GM18505 (cell line): ENCODE data around the gene PTPRF.

Experiments used
- ATAC-seq: cut with Tn5 transposase; IDR thresholded peaks from one replicate; pipeline ENCODE4 v1.9.1; 2021; ENCODE audit not compliant: unreplicated experiment
- POLR2A ChIP-seq: IDR thresholded peaks from 4 replicates; pipeline ENCODE4 v1.6.1; 2011; ENCODE audit warnings: borderline replicate concordance; ENCODE audit not compliant: insufficient read depth, insufficient read length; ENCODE audit errors: extremely low read depth

The PTPRF gene

DNA sequence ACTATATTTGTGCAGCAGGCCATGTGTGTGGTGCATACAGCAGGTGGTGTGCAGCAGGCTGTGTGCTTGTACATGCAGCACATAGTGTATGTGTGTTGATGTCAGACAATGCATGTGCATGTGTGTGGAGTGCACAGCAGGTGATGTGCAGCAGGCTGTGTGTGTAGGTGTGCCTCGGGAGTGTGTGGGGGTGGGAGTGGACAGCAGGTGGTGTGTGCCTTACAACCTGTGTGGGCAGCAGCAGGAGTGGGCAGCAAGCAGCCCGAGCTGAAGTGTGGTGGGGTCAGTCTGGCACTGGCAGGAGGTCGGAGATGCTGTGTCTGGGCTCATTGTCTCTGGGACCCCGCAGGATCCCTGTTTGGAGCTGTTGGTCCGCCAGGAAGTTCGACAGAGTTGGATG lies 29.6 kb downstream of the PTPRF start:
- ATAC-seq = no peak
- TF ChIP-seq POLR2A = no peak

DNA sequence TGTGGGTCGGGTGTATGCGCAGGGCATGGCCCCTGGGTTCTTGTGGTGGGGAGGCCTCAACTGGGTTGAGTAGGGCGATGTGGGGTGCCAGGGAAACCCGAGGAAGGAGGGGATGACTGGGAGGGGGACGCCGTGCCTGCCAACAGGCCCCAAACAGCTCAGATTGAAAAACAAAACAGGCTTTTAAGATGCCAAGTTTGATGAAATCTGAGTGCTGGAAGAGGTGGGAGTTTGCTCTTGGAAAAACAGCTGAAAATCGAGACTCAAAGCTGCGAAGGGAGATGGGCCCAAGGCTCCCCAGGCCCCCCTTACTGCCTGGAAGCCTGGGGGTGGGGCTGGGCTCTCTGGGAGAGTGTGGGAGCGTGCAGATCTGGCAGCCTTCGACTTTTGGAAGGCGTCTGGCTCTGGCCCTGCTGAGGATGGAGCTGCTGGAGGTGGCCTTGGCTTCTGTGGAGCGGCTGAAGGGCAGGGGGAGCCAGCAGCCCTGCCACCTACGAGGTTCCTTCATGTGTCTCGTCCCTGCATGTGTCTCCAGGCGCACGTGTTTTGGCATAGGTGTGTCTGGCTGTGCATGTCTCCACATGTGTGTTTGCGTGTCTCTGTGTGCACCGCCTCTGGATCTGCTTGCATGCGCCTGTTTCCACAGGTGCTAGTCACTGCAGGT lies 33.3 kb downstream of the PTPRF start:
- no peak for ATAC-seq
- TF ChIP-seq POLR2A = no peak

DNA sequence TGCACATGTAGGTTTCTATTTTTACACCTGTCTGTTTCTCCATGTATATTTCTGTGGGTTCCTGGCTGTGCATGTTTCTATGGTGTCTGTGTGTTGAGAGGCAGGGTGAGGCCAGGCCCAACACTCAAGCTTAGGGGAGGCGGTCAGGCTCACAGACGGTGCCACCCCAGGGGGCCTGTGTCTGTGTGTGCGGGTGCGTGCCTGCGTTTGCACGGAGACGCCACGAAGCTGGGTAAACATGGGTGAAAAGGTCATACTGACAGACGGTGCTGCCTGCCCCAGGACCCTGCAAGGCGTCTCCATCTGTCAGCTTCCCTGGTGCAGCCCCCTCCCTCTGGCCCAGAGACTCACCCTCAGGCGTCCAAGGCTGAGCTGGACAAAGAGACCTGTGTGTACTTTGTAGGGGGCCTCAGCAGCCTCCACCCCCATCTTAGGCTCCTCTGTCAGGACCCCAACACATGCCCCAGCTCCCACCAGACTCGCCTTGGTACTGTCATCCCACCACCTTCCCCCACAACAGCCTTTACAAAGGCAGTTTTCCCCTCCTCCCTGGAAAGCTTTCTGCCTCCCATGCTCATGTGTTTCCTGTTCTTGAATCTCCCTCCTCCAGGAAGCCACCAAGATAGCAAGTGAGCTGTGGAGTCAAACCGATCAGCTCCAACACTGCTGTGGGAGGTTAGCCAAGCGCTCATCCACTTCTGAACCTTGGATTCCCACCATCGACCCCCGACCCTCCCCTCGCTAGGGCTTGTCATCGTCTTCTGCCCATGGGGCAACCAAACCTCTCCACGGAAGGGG lies 34.1 kb downstream of the PTPRF start:
- no peak for TF ChIP-seq POLR2A
- no peak for ATAC-seq

DNA sequence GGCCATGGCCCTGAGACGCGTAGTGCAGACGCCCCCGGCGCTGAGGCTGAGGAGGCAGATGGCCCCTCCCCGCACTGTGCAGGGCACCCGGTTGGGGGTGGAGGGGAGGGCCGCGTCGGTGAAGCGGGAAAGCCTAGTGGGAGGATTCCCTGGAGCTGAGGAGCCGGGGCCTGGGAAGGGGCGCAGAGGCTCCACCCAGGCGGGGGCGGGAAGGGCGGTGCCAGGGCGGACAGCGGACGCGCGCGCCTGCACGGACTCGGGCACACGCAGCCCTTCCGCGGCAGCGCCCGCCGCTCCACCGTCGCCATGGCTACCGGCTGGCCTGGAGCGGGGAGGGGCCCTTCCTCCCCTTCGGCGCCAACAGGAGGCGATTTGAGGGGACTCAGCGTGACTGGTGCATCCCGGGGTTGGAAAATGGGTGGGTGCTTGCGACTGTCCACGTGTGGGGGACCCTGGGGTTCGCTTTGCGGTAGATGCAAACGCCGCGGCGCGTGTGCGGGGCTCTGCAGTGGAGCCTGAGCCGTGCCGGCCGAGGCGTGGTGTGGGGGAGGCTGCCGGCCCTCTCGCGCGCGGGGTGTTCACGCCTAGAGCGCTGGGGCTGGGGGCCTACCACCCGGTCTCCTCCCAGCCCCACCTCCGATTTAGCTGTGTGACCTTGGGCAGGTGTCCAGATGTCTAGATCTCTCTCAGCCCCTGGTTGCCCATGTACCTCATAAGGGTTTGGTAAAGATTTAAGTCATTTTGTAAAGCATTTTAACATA lies 35.1 kb downstream of the PTPRF start:
- no peak for TF ChIP-seq POLR2A
- no peak for ATAC-seq

DNA sequence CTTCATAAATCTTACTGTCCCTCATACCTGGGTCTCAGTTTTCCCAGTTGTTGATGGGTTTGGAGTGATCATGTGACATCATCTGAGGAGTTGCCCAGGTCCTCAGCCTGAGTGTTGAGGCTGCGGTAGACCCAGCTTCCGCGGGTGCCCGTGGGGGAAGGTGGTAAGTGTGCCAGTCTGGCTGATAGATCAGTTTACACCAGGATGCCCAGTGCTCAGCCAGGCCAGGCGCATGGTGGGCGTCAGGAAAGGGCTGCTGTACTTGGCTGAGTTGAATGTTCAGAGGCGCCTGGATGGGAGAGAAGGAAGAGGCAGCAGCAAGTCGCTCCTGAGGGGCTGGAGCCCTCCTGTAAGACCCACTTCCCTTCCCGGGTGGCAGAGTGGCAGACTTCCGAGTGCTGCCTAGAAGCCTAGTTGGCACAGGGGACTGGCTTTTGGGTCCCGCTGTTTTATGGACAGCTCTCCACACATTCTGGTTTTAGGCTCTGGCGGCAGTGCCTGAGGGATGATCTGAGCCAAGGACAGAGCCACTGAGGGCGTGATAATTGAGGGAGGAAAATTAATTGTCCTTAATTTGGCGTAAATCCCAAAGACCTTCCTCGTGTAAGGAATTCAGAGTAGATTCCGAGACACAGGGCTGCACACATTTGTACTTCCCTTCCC lies 35.8 kb downstream of the PTPRF start:
- ATAC-seq = no peak
- no peak for TF ChIP-seq POLR2A

DNA sequence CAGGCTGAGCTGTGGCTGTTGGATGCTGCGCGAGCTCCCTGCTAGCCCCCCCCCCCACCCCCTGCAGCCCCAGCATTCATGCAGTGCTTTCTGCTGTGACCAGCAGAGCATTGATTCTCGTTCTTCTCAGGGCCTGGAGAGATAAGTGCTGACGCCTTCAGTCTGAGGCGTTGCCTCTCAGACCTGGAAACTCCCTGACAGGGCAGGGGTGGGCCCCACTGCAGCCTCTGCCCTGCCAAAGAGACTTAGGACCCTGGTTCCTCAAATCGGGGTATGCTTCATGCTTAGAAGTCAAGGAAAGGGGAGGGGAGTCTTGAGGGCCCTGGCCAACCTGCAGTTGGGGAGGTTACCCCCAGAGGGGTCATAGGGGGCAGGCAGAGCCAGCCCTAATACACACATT lies 38.5 kb downstream of the PTPRF start:
- TF ChIP-seq POLR2A = no peak
- no peak for ATAC-seq

DNA sequence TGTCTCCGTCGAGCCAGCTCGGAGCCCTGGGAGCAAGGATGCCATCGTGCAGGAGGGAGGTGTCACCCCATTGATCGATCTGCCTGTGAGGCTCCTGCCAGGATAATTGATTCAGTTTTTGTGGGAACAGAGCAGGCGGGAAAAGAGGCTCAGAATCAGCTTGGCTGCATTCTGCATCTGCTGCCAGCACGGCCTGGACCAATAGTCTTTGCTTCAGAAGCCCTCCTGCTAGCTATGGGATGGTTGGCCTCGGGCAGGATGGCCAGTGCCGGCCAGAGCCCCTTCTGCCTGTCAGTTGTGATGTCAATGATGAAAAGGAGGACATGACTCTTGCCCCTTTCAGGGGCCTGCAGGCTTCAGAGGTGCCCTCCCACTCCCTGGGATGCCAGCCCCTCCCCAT lies 39.6 kb downstream of the PTPRF start:
- no peak for TF ChIP-seq POLR2A
- ATAC-seq = no peak

DNA sequence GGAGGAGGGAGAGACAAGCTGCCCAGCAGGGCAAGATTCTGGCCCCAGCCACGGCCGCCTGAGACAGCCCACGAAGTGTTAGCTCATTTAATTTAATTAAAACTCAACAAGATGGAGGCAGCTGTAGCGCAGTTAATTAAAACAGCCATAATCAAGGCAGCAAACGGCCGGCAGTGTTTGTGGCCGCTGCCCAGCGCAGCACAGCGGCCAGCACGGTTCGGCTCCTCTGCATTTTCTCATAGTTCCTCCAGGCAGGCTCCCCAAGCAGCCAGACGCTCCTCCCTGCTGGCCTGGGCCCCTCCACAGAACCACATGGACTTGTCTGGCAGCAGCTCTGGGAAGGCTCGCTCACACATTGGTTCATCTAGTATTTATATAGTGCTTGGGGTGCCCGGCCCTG lies 40.0 kb downstream of the PTPRF start:
- ATAC-seq = no peak
- no peak for TF ChIP-seq POLR2A

DNA sequence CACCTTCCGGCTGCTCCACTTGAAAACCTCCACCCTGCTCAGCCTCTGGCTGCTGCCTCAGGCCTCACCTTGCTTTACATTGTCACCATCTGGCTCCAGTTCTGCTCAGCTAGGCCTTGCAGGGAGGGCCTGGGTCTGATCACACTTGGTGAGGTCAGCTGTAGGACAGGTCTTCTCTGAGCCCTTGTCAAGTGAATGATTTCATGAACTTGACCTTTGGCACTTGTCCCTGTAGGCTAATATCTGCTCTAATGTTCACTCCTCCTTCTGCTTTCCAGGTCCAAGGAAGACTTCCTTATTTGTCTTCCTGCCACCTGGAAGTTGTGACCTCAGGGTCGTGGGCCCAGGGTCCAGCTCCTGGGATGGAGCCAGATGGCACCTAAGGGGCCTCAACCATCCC lies 41.4 kb downstream of the PTPRF start:
- TF ChIP-seq POLR2A = no peak
- ATAC-seq = no peak

DNA sequence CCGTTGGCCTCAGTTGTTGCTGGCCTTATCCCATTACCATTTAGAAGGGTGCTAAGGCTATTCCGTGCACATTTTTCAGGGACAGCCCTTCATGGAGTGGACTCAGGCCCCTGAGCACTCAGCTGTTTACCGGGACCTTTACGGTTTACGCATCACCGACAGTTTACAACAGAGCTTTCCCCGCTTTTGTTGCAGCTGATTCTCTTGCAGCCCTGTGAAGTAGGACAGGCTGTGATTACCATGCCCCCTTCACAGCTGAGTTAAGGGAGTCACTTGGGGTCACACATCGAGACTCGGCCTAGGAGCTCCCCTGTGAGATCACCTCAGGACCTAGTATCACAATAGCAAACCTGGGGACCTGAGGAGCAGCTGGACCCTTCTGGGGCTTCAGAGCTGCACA lies 41.9 kb downstream of the PTPRF start:
- no peak for TF ChIP-seq POLR2A
- ATAC-seq = no peak

DNA sequence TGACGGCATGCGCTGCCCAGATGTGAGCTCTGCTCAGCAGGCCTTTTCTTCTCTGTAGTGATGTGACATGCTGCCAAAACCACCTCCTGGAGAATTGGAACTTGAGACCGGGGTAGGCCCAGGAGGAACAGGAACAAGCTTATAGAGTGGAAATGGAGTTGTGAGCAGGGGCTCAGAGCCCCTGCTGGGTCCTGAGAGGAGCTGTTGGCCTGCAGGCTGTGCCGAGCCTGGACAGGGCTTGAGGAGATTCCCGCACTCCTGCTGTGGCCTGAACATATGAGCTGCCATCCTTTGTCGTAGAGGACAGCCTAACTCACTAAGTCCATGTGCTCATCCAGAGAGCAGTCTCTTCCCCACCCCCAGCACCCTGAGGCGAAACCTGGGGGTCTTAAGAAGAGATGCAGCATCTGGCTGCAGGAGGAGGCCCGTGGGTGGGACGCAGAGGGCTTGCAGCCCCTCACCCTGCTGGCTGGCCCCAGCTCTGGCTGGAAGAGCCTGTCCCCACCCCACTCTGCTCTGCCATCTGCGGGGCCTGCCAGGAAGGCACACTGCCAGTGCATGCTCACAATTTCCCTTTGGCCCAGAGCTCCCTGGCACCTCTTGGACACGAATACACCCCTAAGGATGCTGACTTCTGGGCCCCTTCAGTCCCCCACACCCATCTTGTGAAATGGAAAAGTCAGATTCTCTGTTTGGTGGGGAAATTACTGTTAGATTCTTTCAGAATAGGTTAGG lies 42.5 kb downstream of the PTPRF start:
- ATAC-seq = no peak
- TF ChIP-seq POLR2A = no peak

DNA sequence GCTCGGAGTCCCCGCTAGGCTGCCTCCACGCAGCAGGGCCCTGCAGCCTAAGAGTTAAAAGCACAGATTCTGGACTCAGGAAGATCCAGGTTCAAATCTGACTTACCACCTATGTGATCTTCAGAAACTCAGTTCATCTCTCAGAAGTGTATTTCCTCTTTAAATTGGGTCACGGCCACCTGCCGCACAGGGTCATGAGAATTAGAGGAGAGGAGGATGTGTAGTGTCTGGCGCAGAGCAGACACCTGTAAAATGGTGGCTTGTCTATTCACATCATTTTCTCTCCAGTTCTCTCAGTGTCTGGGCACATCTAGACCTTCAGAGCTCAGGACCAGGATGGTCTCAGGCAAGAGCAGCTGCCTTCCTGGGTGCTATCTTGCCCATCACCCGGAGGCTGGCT lies 45.8 kb downstream of the PTPRF start:
- no peak for TF ChIP-seq POLR2A
- ATAC-seq = no peak
